Endothelial cell of umbilical vein (primary cell): ENCODE data around the gene SUPT7L. TPM values are rescaled to one million over a fixed set of nuclear protein-coding genes. Genes with fewer than 3 reads are reported as not detected.
"Not testable (repeated sequence)": the region's sequence is repeated elsewhere in the genome, so short reads cannot be mapped to it uniquely, and the experiment has no call there.

Experiments used
- BruUV-seq: library from RNA; stranded (reverse); fragments of 400-500 nt; replicated peaks from 2 replicates; lab custom pipeline; 2021; lab: Mats Ljungman, UMichigan
- CTCF ChIA-PET: fragments of 300-600, 350-600 bp; sonication (Branson Sonifier 250); formaldehyde crosslinking; loops from one replicate; lab custom pipeline; 2021; ENCODE audit warnings: antibody characterized with exemption, inconsistent platforms; lab: Charles Lee
- POLR2A ChIA-PET: fragments of 300-600, 350-600 bp; sonication (Branson Sonifier 250); formaldehyde crosslinking; loops from one replicate; lab custom pipeline; 2021; ENCODE audit warnings: antibody characterized with exemption, inconsistent platforms; lab: Charles Lee
- DNase-seq: peaks from one replicate; pipeline ENCODE4 v3.0.0-alpha.2; 2011; ENCODE audit warnings: low read depth, low spot score
- FAIRE-seq: peaks from 2 replicates; lab custom pipeline; 2011; peaks lifted over from hg19 to GRCh38; lab: Jason Lieb, UNC
- H2AFZ ChIP-seq: 2 replicates; pipeline ENCODE4 v1.6.0; 2012; ENCODE audit warnings: low read depth, low read length, control low read depth, inconsistent platforms
- H3K27ac ChIP-seq: 2 replicates; pipeline ENCODE4 v1.5.1; 2011; ENCODE audit warnings: low read depth, mild to moderate bottlenecking, control low read depth, low read length, moderate library complexity; ENCODE audit not compliant: insufficient read depth
- H3K27me3 ChIP-seq, 2 experiments: 2 replicates each; pipeline versions ENCODE4 v1.6.0 to v1.6.1; 2011; ENCODE audit warnings: low read length in 2 of 2, mixed read lengths in 1 of 2; ENCODE audit not compliant: control insufficient read depth in 2 of 2, insufficient read depth in 2 of 2
- H3K36me3 ChIP-seq, 2 experiments: 2 replicates in 1 of 2; 3 replicates in 1 of 2; pipeline ENCODE4 v1.5.1; 2011; ENCODE audit warnings: low read length in 2 of 2, mild to moderate bottlenecking in 1 of 2, moderate library complexity in 1 of 2; ENCODE audit not compliant: control insufficient read depth in 2 of 2, insufficient read depth in 2 of 2; ENCODE audit errors: extremely low read depth in 1 of 2
- H3K4me1 ChIP-seq: 3 replicates; pipeline ENCODE4 v1.5.1; 2011; ENCODE audit warnings: mild to moderate bottlenecking, low read length; ENCODE audit not compliant: control insufficient read depth, insufficient read depth; ENCODE audit errors: extremely low read depth
- H3K4me2 ChIP-seq: 2 replicates; pipeline ENCODE4 v1.6.1; 2011; ENCODE audit warnings: low read length, control low read depth, mixed read lengths; ENCODE audit not compliant: insufficient read depth
- H3K4me3 ChIP-seq, 3 experiments: fragments of 200-600 bp in 1 of 3; sonication (generic), shearing (Covaris generic) in 1 of 3; replicated peaks in 1 of 3; 2 replicates each; pipeline ENCODE4 v1.5.1; 2011 to 2016; ENCODE audit warnings: control low read depth in 3 of 3, low read length in 3 of 3, mild to moderate bottlenecking in 2 of 3, inconsistent platforms in 1 of 3, low read depth in 1 of 3, moderate library complexity in 1 of 3; ENCODE audit not compliant: insufficient read depth in 1 of 3
- H3K79me2 ChIP-seq: 2 replicates; pipeline ENCODE4 v1.6.0; 2012; ENCODE audit warnings: low read length, inconsistent platforms; ENCODE audit not compliant: control insufficient read depth, insufficient read depth
- H3K9ac ChIP-seq: replicated peaks from 2 replicates; pipeline ENCODE3; 2011; ENCODE audit warnings: low read length, control low read depth; ENCODE audit not compliant: insufficient read depth; ENCODE audit errors: extremely low read depth
- H3K9me1 ChIP-seq: replicated peaks from 3 replicates; pipeline ENCODE4 v1.6.0; 2011; ENCODE audit warnings: mild to moderate bottlenecking, low read length; ENCODE audit not compliant: control insufficient read depth, insufficient read depth; ENCODE audit errors: extremely low read depth
- H3K9me3 ChIP-seq: replicated peaks from 2 replicates; pipeline ENCODE4 v1.5.1; 2012; ENCODE audit warnings: low read length, inconsistent platforms; ENCODE audit not compliant: control insufficient read depth, insufficient read depth
- H4K20me1 ChIP-seq: replicated peaks from 2 replicates; pipeline ENCODE3; 2011; ENCODE audit warnings: mild to moderate bottlenecking, low read length; ENCODE audit not compliant: control insufficient read depth, insufficient read depth; ENCODE audit errors: extremely low read depth
- FOS ChIP-seq: IDR thresholded peaks from 2 replicates; pipeline ENCODE4 v1.6.1; 2011; ENCODE audit warnings: mild to moderate bottlenecking, low read length, moderate library complexity, borderline replicate concordance; ENCODE audit not compliant: insufficient read depth
- GATA2 ChIP-seq: IDR thresholded peaks from 2 replicates; pipeline ENCODE4 v1.7.0; 2011; ENCODE audit warnings: low read depth, mild to moderate bottlenecking, moderate library complexity, mixed read lengths, low read length; ENCODE audit not compliant: insufficient read length, insufficient read depth
- JUN ChIP-seq: IDR thresholded peaks from 2 replicates; pipeline ENCODE4 v1.6.1; 2011; ENCODE audit warnings: borderline replicate concordance, low read depth; ENCODE audit not compliant: insufficient read length, insufficient read depth
- POLR2A ChIP-seq: IDR thresholded peaks from 2 replicates; pipeline ENCODE4 v1.6.1; 2012; ENCODE audit warnings: low read depth, mild to moderate bottlenecking, control low read depth, low read length
- POLR2AphosphoS5 ChIP-seq: IDR thresholded peaks from 2 replicates; pipeline ENCODE4 v1.6.1; 2012; ENCODE audit warnings: low read depth, mild to moderate bottlenecking, control low read depth, low read length, moderate library complexity; ENCODE audit not compliant: insufficient read depth
- dilution Hi-C: fragments of 300-500 bp; cut with MboI; formaldehyde crosslinking; loops from one replicate; pipeline ENCODE4 v1.15.0; 2019; ENCODE audit warnings: low sequenced_read_pairs; ENCODE audit not compliant: extremely low pct_ligation_motif_present
- intact Hi-C: fragments of 100-400 bp; cut with micrococcal nuclease; formaldehyde crosslinking; loops from one replicate; pipeline ENCODE4 v1.10.0; 2022
- polyA plus RNA-seq, 4 experiments: library from polyadenylated mRNA; depleted of rRNA in 3 of 4; stranded (reverse) in 3 of 4; unstranded in 1 of 4; fragments of >200 nt; gene quantifications; 2 replicates each; pipeline versions ENCODE4 v1.2.1 to v1.2.3, GENCODE V29; 2011 to 2012; ENCODE audit warnings: missing spikeins in 1 of 4
- total RNA-seq: library from RNA; stranded (reverse); gene quantifications from 2 replicates; pipeline ENCODE4 v1.2.3, GENCODE V29; 2021

Gene SUPT7L
- total and polyA plus RNA-seq, 2 donors (not counting 3 experiments of a cell fraction or from before 2014, with no cell fraction given), result 30.3 to 44.5 TPM

DNA sequence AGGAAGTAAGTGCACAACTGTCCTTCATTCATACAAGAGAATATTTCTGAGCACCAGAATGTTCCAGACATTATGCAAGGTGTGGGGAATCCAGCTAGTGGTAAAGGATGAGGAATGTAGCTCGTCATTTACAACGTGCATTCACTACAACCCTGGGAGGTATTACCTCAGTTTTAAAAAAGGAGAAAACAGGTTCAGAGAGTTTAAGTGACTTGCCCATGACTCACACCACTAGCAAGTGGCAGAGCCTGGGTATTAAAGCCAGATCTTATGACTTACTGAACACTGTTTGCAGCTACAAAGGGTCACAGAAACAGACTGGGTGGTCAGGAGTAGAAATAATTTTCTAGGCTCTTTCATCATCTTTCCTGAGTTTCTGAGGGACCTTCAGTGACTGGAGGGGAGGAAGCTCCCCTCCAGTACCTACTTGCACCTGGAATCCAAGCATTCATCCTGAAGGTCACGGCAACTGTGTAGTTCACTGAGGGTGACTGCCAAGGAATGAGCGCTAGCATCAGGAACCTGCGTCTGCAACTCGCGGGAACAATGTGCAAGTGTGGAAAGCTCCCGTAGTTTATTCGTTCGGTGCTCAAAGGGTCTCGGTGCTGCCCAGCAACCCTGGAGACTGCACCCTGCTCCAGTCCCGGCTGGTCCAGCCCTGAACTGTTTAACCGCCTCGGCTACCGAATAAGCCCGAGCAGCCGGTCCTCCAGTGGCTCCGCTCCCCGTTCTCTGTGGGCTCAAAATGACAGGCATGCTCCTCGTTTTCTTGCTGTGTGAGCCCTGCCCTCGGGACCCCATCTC lies 35.2 kb downstream of the SUPT7L start:
- Histone ChIP-seq H3K9me3 (no peaks in the 10 kb centered on the region), H2AFZ (peak overlapping the region; percentile 95), H3K79me2 (peaks cover 10% of the 10 kb centered on the region), H4K20me1 (no peaks in the 10 kb centered on the region), H3K36me3 (peaks cover 3 to 8% of the 10 kb centered on the region in 2 experiments), H3K27me3 (no peaks in the 10 kb centered on the region), H3K4me2 (peak overlapping the region; percentile 99), H3K27ac (peak overlapping the region; percentile 69), H3K9me1 (no peaks in the 10 kb centered on the region), H3K4me3 (peak overlapping the region; percentile 9 to 98 (median 98)), H3K9ac (peak overlapping the region; percentile 95), H3K4me1 (peaks cover 27% of the 10 kb centered on the region)
- dilution Hi-C loops, result no loop called here
- intact Hi-C loops, result loop anchor here (1.0 to 2.0 kb wide), 4 partner anchors 45 to 200 kb away; partner anchors contain the start of genes IFT172, NRBP1 and ZNF512
- FAIRE-seq (peak; percentile 63), DNase-seq (peak; percentile 60)
- peak; percentile 32 for TF ChIP-seq JUN
- peak; percentile 73 for TF ChIP-seq FOS
- TF ChIP-seq GATA2, result no peak
- TF ChIP-seq POLR2A, result no peak
- TF ChIP-seq POLR2AphosphoS5, result peak; percentile 17
- no TSS peak for BruUV-seq
- ChIA-PET POLR2A (interaction anchor here (0.6 kb wide), 1 partner anchor 21 kb away, joined by 4 read pairs; no protein-coding TSS in a partner anchor), CTCF (interaction anchor here (1.0 to 2.4 kb wide), 2 partner anchors 10 to 55 kb away, joined by 3 to 14 read pairs; no protein-coding TSS in a partner anchor)

DNA sequence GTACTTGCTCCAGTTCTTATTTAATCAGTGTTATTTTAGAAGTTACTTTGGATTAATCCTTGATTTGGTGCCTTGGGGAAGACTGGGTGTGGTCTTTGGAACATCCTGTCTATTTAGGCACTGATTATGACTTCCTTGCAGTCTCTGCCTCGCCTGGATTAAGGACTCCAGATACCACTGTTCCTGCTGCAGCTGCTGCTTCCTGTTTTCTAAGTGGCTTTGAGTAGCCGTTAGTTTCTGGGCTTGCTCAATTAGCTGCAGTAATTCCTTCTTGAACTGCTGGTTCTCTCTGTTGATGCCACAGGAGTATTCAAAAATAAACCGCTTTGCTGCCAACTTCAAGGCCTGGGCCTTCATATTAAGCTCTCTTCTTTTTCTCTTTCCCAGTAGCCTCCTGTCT lies 36.5 kb downstream of the SUPT7L start:
- peaks cover 34% of the 10 kb centered on the region for H3K4me1 ChIP-seq
- H3K9me3 ChIP-seq, H3K4me3 ChIP-seq, H3K79me2 ChIP-seq, dilution Hi-C loops, H3K36me3 ChIP-seq, BruUV-seq, H3K27me3 ChIP-seq, H3K9me1 ChIP-seq, POLR2A ChIA-PET, H2AFZ ChIP-seq, H4K20me1 ChIP-seq, H3K9ac ChIP-seq, intact Hi-C loops: not testable (repeated sequence)
- FAIRE-seq, result peak; percentile 79
- peak overlapping the region; percentile 69 for H3K27ac ChIP-seq
- peak; percentile 47 for DNase-seq
- peak overlapping the region; percentile 0 for H3K4me2 ChIP-seq
- CTCF ChIA-PET, result interaction anchor here (2.4 kb wide), 1 partner anchor 56 kb away, joined by 14 read pairs; no protein-coding TSS in a partner anchor

DNA sequence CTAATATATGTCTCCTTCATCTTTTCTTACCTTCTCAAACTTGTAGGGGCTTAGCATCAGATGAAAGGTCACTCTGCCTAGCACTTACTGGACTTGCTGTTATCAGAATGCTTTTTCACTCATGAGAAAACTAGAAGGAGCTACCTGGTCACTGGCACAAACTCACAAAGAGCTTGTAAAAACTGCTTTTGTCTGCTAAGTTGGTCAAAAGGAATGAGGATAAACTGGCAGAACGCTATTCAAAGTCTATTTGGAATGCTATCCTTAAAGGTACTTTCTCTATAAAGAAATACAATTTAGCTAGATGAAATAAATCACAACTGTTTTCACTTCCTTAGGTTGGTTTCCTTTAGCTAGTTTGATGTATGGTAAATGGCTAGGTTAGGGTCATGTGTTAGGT lies 37.1 kb downstream of the SUPT7L start:
- H3K9ac ChIP-seq, H3K27me3 ChIP-seq, H3K4me2 ChIP-seq, H3K9me1 ChIP-seq, H3K9me3 ChIP-seq, H3K79me2 ChIP-seq, dilution Hi-C loops, H3K36me3 ChIP-seq, H2AFZ ChIP-seq, H3K4me3 ChIP-seq, intact Hi-C loops, POLR2A ChIA-PET, H3K27ac ChIP-seq, DNase-seq, H4K20me1 ChIP-seq, BruUV-seq: not testable (repeated sequence)
- CTCF ChIA-PET, result interaction anchor here (0.6 kb wide), 1 partner anchor 82 kb away, joined by 3 read pairs; no protein-coding TSS in a partner anchor
- FAIRE-seq, result peak; percentile 18
- peaks cover 34% of the 10 kb centered on the region for H3K4me1 ChIP-seq
